GM19438 (cell line): ENCODE data around the gene MCF2L2.

ENCODE experiments used
- ATAC-seq: cut with Tn5 transposase; IDR thresholded peaks from one replicate; pipeline ENCODE4 v1.9.1; 2021; ENCODE audit warnings: low read depth; ENCODE audit not compliant: unreplicated experiment

The MCF2L2 gene

GRCh38 chr3:183400352-183400751, 28.1 kb downstream of the MCF2L2 start:
- ATAC-seq = no peak

- ATAC-seq = no peak
Measured at GRCh38 chr3:183396662-183397391, 31.6 kb downstream of the MCF2L2 start.

- ATAC-seq = no peak
Measured at GRCh38 chr3:183394150-183394549, 34.3 kb downstream of the MCF2L2 start.

GRCh38 chr3:183393625-183394024, 34.8 kb downstream of the MCF2L2 start:
- no peak for ATAC-seq

GRCh38 chr3:183392186-183393034, 36.0 kb downstream of the MCF2L2 start:
- ATAC-seq = no peak

- no peak for ATAC-seq
Measured at GRCh38 chr3:183391460-183391859, 37.0 kb downstream of the MCF2L2 start.

GRCh38 chr3:183390844-183391243, 37.6 kb downstream of the MCF2L2 start:
- no peak for ATAC-seq

GRCh38 chr3:183388213-183388895, 40.1 kb downstream of the MCF2L2 start:
- no peak for ATAC-seq

- ATAC-seq = no peak
Measured at GRCh38 chr3:183387797-183388196, 40.6 kb downstream of the MCF2L2 start.

- no peak for ATAC-seq
Measured at GRCh38 chr3:183386651-183387050, 41.8 kb downstream of the MCF2L2 start.

GRCh38 chr3:183385698-183386613, 42.5 kb downstream of the MCF2L2 start:
- no peak for ATAC-seq

GRCh38 chr3:183381673-183382072, 46.7 kb downstream of the MCF2L2 start:
- no peak for ATAC-seq

GRCh38 chr3:183381179-183381578, 47.2 kb downstream of the MCF2L2 start:
- ATAC-seq = no peak

GRCh38 chr3:183378951-183379350, 49.5 kb downstream of the MCF2L2 start:
- ATAC-seq = no peak

- no peak for ATAC-seq
Measured at GRCh38 chr3:183378545-183378944, 49.9 kb downstream of the MCF2L2 start.

GRCh38 chr3:183378008-183378407, 50.4 kb downstream of the MCF2L2 start:
- ATAC-seq = no peak

GRCh38 chr3:183377307-183377959, 51.0 kb downstream of the MCF2L2 start:
- no peak for ATAC-seq

GRCh38 chr3:183375787-183376186, 52.6 kb downstream of the MCF2L2 start:
- no peak for ATAC-seq

- no peak for ATAC-seq
Measured at GRCh38 chr3:183375337-183375736, 53.1 kb downstream of the MCF2L2 start.

- no peak for ATAC-seq
Measured at GRCh38 chr3:183372911-183373310, 55.5 kb downstream of the MCF2L2 start.
